K562 (cell line): Measurements from ENCODE around the gene NRG2. TPM values are rescaled to one million over a fixed set of nuclear protein-coding genes. Genes with fewer than 3 reads are reported as not detected.

Source experiments
- ATAC-seq: fragments of 200-7000 bp; cut with Tn5 transposase; 3 replicates; pipeline ENCODE4 v1.9.1; 2020; ENCODE audit warnings: moderate library complexity
- BruUV-seq: library from RNA; stranded (reverse); fragments of 400-500 nt; replicated peaks from 2 replicates; lab custom pipeline; 2021; lab: Mats Ljungman, UMichigan
- CTCF ChIA-PET: fragments of 300-600 bp; formaldehyde crosslinking; extraction: SDS; loops from one replicate; lab custom pipeline; 2021; ENCODE audit warnings: low intra/inter-chr PET ratio; lab: Yijun Ruan, JAX
- POLR2A ChIA-PET: fragments of 300-600, 350-650 bp; sonication (Branson Sonifier 250); formaldehyde crosslinking; extraction: SDS; loops from one replicate; lab custom pipeline; 2021; ENCODE audit warnings: antibody characterized with exemption, inconsistent platforms; lab: Yijun Ruan, JAX
- DNase-seq, 4 experiments: peaks; one replicate each; pipeline versions ENCODE4 v3.0.0 to v3.0.0-alpha.2; 2011 to 2018; ENCODE audit warnings: low spot score in 3 of 4, mixed read lengths in 3 of 4; ENCODE audit errors: extremely low read depth in 1 of 4
- FAIRE-seq: peaks from 2 replicates; lab custom pipeline; 2011; peaks lifted over from hg19 to GRCh38; lab: Jason Lieb, UNC
- H2AFZ ChIP-seq: 2 replicates; pipeline ENCODE4 v1.6.0; 2011; ENCODE audit warnings: low read depth, low read length, control low read depth, inconsistent platforms
- H3K27ac ChIP-seq: fragments of 200-600 bp; 3 replicates; pipeline ENCODE4 v1.8.0; 2011; ENCODE audit warnings: low read depth, mild to moderate bottlenecking, control low read depth, inconsistent platforms, low read length, moderate library complexity, mixed read lengths; ENCODE audit errors: extremely low read depth
- H3K27me3 ChIP-seq, 2 experiments: fragments of 300-600 bp in 1 of 2; 2 replicates in 1 of 2; 3 replicates in 1 of 2; pipeline versions ENCODE4 v1.6.0 to v1.8.0; 2011; ENCODE audit warnings: inconsistent platforms in 2 of 2, low read length in 2 of 2, mild to moderate bottlenecking in 1 of 2, mixed read lengths in 1 of 2, moderate library complexity in 1 of 2; ENCODE audit not compliant: control insufficient read depth in 2 of 2, insufficient read depth in 2 of 2
- H3K36me3 ChIP-seq: fragments of 300-600 bp; 3 replicates; pipeline ENCODE4 v1.8.0; 2011; ENCODE audit warnings: mild to moderate bottlenecking, low read length, inconsistent platforms; ENCODE audit not compliant: control insufficient read depth, insufficient read depth
- H3K4me1 ChIP-seq, 2 experiments: fragments of 200-600 bp in 1 of 2; replicated peaks in 1 of 2; 2 replicates in 1 of 2; 3 replicates in 1 of 2; pipeline versions ENCODE4 v1.5.1 to v1.8.0; 2011; ENCODE audit warnings: inconsistent platforms in 2 of 2, low read length in 2 of 2, mild to moderate bottlenecking in 1 of 2, mixed read lengths in 1 of 2, moderate library complexity in 1 of 2; ENCODE audit not compliant: control insufficient read depth in 2 of 2, insufficient read depth in 2 of 2
- H3K4me2 ChIP-seq: 2 replicates; pipeline ENCODE4 v1.6.1; 2011; ENCODE audit warnings: low read length, control low read depth, inconsistent platforms, mixed read lengths; ENCODE audit not compliant: insufficient read depth
- H3K4me3 ChIP-seq: fragments of 200-600 bp; sonication (generic), shearing (Covaris generic); 2 replicates; pipeline ENCODE4 v1.5.1; 2016; ENCODE audit warnings: control low read depth, inconsistent platforms
- H3K79me2 ChIP-seq: fragments of 200-600 bp; 3 replicates; pipeline ENCODE4 v1.8.0; 2011; ENCODE audit warnings: low read length, inconsistent platforms; ENCODE audit not compliant: control insufficient read depth, insufficient read depth
- H3K9ac ChIP-seq, 2 experiments: 2 replicates each; pipeline versions ENCODE4 v1.6.0 to v1.6.1; 2011; ENCODE audit warnings: low read depth in 2 of 2, low read length in 2 of 2, control low read depth in 1 of 2, inconsistent platforms in 1 of 2, mild to moderate bottlenecking in 1 of 2, mixed read lengths in 1 of 2; ENCODE audit not compliant: insufficient read depth in 1 of 2
- H3K9me1 ChIP-seq: one replicate; pipeline ENCODE4 v1.6.0; 2011; ENCODE audit warnings: inconsistent platforms, mild to moderate bottlenecking, low read length, moderate library complexity; ENCODE audit not compliant: control insufficient read depth, insufficient read depth
- H3K9me3 ChIP-seq: replicated peaks from 2 replicates; pipeline ENCODE4 v1.5.1; 2011; ENCODE audit warnings: low read depth, low read length, inconsistent platforms; ENCODE audit not compliant: control insufficient read depth, insufficient read depth
- H4K20me1 ChIP-seq: replicated peaks from 2 replicates; pipeline ENCODE4 v1.6.1; 2011; ENCODE audit warnings: low read length, inconsistent platforms, mixed read lengths; ENCODE audit not compliant: control insufficient read depth, insufficient read depth
- ARID1B ChIP-seq: fragments of 450-650 bp; IDR thresholded peaks from 2 replicates; pipeline ENCODE4 v1.6.1; 2016; ENCODE audit warnings: antibody characterized with exemption, mild to moderate bottlenecking, inconsistent platforms
- BCLAF1 ChIP-seq, 2 experiments: fragments of 450-650 bp in 1 of 2; IDR thresholded peaks; 2 replicates each; pipeline ENCODE4 v1.6.1; 2011 to 2017; ENCODE audit warnings: low read depth in 2 of 2, antibody characterized with exemption in 1 of 2, borderline replicate concordance in 1 of 2, low read length in 1 of 2, mild to moderate bottlenecking in 1 of 2, mixed read lengths in 1 of 2; ENCODE audit not compliant: control insufficient read depth in 1 of 2
- BDP1 ChIP-seq: IDR thresholded peaks from 3 replicates; pipeline ENCODE4 v1.6.1; 2011; ENCODE audit not compliant: insufficient read length, insufficient read depth
- COPS2 ChIP-seq: fragments of 450-650 bp; conservative IDR thresholded peaks from 2 replicates; pipeline ENCODE4 v1.6.1; 2016; ENCODE audit warnings: mild to moderate bottlenecking, moderate library complexity
- CREBBP ChIP-seq: IDR thresholded peaks from one replicate; pipeline ENCODE4 v1.6.1; 2012; ENCODE audit warnings: low read depth, mild to moderate bottlenecking, control low read depth, inconsistent platforms, low read length
- CTCFL ChIP-seq: IDR thresholded peaks from 2 replicates; pipeline ENCODE4 v1.6.1; 2011; ENCODE audit warnings: borderline replicate concordance, low read depth, mild to moderate bottlenecking, moderate library complexity, low read length; ENCODE audit not compliant: insufficient read depth, poor library complexity, severe bottlenecking
- GTF2B ChIP-seq: IDR thresholded peaks from 2 replicates; pipeline ENCODE4 v1.6.1; 2011; ENCODE audit not compliant: insufficient read length; ENCODE audit errors: extremely low read depth
- TFE3 ChIP-seq: fragments of 450-650 bp; formaldehyde crosslinking; IDR thresholded peaks from 2 replicates; pipeline ENCODE4 v1.4.0; 2020; ENCODE audit warnings: mild to moderate bottlenecking, mixed read lengths
- XRCC5 ChIP-seq: fragments of 200-400 bp; formaldehyde crosslinking; IDR thresholded peaks from 2 replicates; pipeline ENCODE4 v1.6.1; 2017; ENCODE audit warnings: low read depth, mild to moderate bottlenecking, low read length
- ZNF175 ChIP-seq: fragments of 200-800 bp; sonication (Bioruptor generic); IDR thresholded peaks from 2 replicates; pipeline ENCODE4 v1.6.1; 2016; ENCODE audit warnings: low read depth, mild to moderate bottlenecking, missing genetic modification characterization, missing compliant biosample characterization
- ZNF280A ChIP-seq: fragments of 450-650 bp; IDR thresholded peaks from 2 replicates; pipeline ENCODE4 v1.6.1; 2018; ENCODE audit warnings: mild to moderate bottlenecking, low read depth; ENCODE audit not compliant: partially characterized antibody
- WGBS: fragments of 100-300 bp; shearing (Covaris generic); methylation state at CpG from one replicate; pipeline ENCODE4 v1.1.6; 2016; ENCODE audit warnings: low coverage, mixed read lengths; ENCODE audit not compliant: insufficient coverage; ENCODE audit errors: missing lambda C conversion rate; 5-methylcytosine and 5-hydroxymethylcytosine counted together
- in situ Hi-C: fragments of 300-500 bp; cut with MboI; formaldehyde crosslinking; loops from 4 replicates; pipeline ENCODE4 v1.15.0; 2018; ENCODE audit warnings: inconsistent platforms, mixed read lengths
- intact Hi-C: fragments of 100-400 bp; cut with micrococcal nuclease; formaldehyde crosslinking; loops from 2 replicates; pipeline ENCODE4 v1.14.2; 2022
- polyA plus RNA-seq, 8 experiments: library from polyadenylated mRNA; depleted of rRNA in 4 of 8; stranded (reverse) in 5 of 8; unstranded in 3 of 8; fragments of >200 nt; fragmentation: Nextera tagmentation in 2 of 8; fragmentation: Illumina TruSeq in 1 of 8; extraction: Ambion mirVana in 2 of 8; extraction: Trizol in 1 of 8; gene quantifications; 2 replicates each; pipeline versions ENCODE4 v1.2.1 to v1.2.3, GENCODE V29; 2011 to 2014; ENCODE audit warnings: inconsistent platforms in 1 of 8, missing spikeins in 1 of 8
- total RNA-seq, 7 experiments: library from RNA; depleted of rRNA in 6 of 7; stranded (reverse); fragments of >200 nt in 6 of 7; fragmentation: Illumina TruSeq in 2 of 7; extraction: Trizol in 2 of 7; gene quantifications; 2 replicates each; pipeline versions ENCODE4 v1.2.1 to v1.2.3, GENCODE V29; 2011 to 2021; ENCODE audit warnings: low replicate concordance in 1 of 7

The NRG2 gene
- total and polyA plus RNA-seq, 9 of the 15 experiments (the other 6 are each of a cell fraction or from before 2014, with no cell fraction given), result not detected

GRCh38 chr5:140018920-140019644, 24.0 kb downstream of the NRG2 start:
- H4K20me1 ChIP-seq, result no peaks in the 10 kb centered on the region
- no peak overlapping the region for H3K9ac ChIP-seq
- POLR2A ChIA-PET, result interaction anchor here (0.8 kb wide), 1 partner anchor 11 kb away, joined by 3 read pairs; no protein-coding TSS in a partner anchor
- no peak overlapping the region for H3K27ac ChIP-seq
- H3K4me1 ChIP-seq, result no peaks in the 10 kb centered on the region; a peak in 1 of 5 replicates
- H3K36me3 ChIP-seq, result no peaks in the 10 kb centered on the region
- BruUV-seq, result no TSS peak
- H3K9me3 ChIP-seq, result no peaks in the 10 kb centered on the region
- no peak for FAIRE-seq
- CTCF ChIA-PET, result no interaction called here
- no peaks in the 10 kb centered on the region for H3K9me1 ChIP-seq
- WGBS, result 0% methylated on average over 4 of the region's 4 CpGs
- peaks cover 12 to 29% of the 10 kb centered on the region in 2 experiments; a peak in 4 of 5 replicates for H3K27me3 ChIP-seq
- no peak for DNase-seq
- H2AFZ ChIP-seq, result no peak overlapping the region
- intact Hi-C loops (no loop called here), in situ Hi-C loops (no loop called here)
- no peak overlapping the region for H3K4me3 ChIP-seq
- H3K4me2 ChIP-seq, result no peak overlapping the region
- ATAC-seq, result no peak
- H3K79me2 ChIP-seq, result no peaks in the 10 kb centered on the region
- TF ChIP-seq BCLAF1 (IDR thresholded peaks at IDR 0.05; ENCODE audit: borderline replicate concordance in 1 of 2, control insufficient read depth in 1 of 2, low read depth in 2 of 2, low read length in 1 of 2), result no peak
- TF ChIP-seq TFE3 (CRISPR knock-in tag), result no peak
- no peak for TF ChIP-seq COPS2
- TF ChIP-seq ZNF175, result no peak
- TF ChIP-seq GTF2B, result no peak
- no peak for TF ChIP-seq CTCFL
- no peak for TF ChIP-seq XRCC5
- TF ChIP-seq BDP1, result no peak
- TF ChIP-seq ZNF280A, result no peak
- TF ChIP-seq CREBBP, result no peak
- TF ChIP-seq ARID1B, result no peak
